Amygdala (tissue), 56 donors: Measurements from ENCODE around the gene LHFPL5.

Experiments
- DNase-seq, 56 donors: peaks; one replicate each; lab custom pipeline; 2025; lab: John Stamatoyannopoulos, UW

The LHFPL5 gene

DNA sequence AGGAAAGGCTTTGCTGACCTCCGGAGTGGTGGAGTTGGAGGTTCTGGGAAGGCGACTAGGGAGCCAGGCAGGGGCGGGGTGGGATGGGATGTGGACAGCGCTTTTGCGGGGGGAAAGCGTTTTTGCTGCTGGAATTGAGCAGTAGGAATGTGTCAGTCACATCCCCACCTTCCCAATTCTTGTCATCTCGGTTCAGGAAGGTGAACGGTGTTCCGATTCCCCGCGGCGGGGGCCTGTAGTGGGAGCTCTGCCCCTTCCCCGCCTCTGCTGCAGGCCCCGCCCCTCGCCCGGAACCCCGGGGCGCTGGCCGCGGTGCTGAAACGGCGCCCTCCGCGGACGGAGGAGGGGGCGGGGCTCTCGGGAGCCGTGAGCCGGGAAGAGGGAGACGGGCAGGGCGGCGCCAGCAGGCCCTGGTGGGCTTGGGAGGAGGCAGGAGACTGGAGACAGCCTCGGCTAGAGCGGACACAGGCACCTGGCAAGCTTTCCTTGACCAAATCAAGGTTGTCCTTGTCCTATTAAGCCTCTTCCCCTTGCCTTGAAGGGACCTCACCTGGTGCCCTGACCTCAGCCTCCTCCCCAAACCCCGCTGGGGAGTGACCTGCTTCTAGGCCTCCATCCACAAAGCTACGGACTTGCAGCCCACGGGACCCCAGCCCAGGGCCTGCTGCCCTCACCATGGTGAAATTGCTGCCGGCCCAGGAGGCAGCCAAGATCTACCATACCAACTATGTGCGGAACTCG lies at the start of gene LHFPL5:
TSS of gene LHFPL5 (plus strand) at position 357 of the 741 bp plus-strand sequence. CDS start at position 676, 319 bp downstream.
- DNase-seq = peak in 9 of 56 donors; percentile 6 to 38 (median 30)

DNA sequence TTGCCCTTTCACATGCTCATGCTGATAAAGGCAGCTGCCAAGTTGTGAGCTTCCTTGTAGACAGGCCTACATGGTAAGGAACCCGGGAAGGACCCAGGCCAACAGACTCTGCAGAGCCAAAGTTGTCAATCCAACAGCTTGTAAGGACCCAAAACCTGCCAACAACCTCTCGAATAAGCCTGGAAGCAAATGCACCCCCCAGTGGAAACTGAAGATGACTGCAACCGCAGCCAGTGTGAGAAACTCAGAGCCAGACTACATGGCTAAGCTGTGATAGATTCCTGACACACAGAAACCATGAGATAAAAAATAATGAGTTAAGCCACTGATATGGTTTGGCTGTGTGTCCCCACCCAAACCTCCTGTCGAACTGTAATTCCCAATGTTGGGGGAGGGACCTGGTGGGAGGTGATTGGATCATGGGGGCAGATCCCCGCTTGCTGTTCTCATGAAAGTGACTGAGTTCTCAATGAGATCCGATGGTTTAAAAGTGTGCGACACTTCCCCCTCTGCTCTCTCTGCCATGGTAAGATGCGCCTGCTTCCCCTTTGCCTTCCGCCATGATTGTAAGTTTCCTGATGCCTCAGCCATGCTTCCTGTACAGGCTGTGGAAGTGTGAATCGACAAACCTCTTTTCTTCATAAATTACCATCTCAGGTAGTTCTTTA lies 47.6 kb upstream of the LHFPL5 start:
- DNase-seq = peak in 2 of 56 donors; percentile 7 to 11

DNA sequence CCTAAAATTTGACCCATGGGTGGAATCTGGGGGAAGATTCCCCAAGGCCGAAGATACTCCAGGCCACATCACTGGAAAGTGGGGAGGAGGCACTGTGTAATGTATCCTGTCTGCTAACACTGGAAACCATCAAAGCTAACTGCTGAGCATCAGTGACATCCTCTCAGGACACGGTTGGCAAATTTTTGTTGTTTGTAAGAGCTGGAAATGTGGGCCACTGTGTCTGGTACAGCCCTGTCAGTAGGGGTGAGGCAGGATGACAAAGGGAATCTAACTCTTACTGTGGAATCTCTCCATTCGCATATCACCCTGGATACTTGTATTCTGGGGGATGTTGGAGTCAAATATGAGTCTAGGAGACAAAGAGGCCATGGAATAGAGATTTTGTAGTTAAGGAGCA lies 45.7 kb upstream of the LHFPL5 start:
- DNase-seq = no peak

DNA sequence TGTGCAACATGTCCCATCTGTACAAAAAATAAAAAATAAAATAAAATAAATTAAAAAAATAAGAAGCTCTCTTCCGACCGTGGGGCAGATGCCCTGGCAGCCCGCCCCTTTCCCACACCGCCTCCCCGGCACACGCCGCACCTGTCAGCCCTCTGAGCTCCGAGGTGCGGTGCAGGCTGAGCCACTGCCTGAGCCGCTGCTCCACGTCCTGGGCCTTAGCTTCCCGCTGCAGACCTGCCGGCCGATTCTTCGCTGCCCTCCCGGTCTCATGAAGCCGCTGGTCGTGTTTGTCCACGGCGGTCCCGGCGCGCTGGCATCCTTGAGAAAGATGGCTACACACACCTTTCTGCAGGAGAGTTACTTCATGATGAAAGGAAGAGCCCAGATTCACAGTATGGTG lies 39.4 kb upstream of the LHFPL5 start:
- no peak for DNase-seq

DNA sequence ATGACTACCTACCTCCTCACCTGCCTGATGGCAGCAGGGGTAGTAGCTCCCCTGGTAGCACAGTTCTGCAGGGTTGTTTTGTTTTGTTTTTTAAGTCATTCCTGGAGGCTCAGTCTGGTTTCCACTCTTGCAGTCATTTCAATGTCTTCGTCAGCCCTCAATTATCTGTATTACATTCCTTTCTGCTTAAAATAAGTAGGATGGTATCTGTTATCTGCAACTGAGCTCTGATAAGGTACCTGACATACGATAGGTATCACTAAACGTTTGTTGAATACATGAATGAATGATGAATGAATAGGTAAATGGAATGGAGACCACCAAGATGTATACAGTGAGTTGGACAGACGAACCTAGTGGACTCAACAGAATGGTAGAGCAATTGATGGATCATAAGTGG lies 35.9 kb upstream of the LHFPL5 start:
- DNase-seq = no peak

DNA sequence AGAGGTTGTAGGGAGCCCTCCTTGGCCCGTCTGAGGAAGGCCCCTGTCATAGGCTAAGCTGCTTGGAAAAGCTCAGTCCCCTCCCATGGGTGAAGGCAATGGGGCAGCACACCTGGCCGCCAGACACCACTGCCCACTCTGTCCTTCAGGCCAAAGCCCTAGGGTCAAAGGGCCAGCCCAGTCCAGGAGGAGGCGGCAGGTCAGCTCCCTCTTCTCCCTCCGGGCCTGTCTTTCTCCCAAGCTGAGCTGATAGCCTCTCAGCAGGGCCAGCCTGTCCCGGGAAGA lies 33.9 kb upstream of the LHFPL5 start:
- DNase-seq = no peak

DNA sequence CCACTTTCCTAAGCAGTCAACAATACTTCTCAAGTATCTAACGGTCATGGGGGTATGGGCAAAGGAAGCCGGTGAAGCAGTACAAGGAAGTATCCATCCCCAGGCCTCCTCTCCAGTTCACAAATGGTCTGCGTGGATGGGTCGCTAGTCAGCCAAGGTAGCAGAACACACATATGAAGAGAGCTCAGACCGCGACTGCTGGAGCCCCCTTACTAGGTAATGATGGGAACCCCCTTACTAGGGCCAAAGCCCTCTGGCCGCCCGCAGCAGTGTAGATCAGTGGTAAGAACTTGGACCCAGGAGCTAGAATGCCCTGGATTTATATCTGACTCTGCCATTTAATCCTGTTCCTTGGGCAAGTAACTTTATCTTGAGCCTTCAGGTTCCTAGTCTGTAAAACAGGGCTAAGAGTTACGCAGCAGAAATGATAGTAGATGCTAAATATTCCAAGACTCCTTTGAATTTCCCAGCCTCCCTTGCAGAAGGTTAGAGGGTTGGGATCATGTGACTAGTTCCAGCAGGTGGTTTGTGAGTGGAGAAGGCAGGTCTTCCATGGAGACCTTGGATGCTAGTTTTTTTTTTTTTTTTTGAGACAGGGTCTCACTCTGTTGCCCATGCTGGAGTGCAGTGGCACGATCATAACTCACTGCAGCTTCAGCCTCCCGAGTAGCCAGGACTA lies 30.9 kb upstream of the LHFPL5 start:
- DNase-seq = no peak

DNA sequence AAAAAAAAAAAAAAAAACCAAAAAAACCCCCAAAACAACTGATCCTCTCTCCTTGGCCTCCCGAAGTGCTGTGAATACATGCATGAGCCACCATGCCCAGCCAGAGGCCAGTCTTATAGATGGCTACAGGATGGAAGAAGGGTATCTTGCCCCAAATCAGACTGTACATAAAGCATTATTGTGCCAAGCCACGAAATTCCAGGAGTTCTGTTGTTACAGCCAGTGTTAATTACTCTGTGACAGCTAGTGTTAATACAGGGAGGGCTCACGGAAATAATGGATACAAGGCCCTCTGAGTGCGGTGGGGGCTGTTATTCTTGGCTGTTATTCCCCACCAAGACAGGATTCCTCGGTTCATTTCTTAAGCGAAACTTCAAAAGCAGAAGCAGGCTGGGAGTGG lies 30.1 kb upstream of the LHFPL5 start:
- no peak for DNase-seq

DNA sequence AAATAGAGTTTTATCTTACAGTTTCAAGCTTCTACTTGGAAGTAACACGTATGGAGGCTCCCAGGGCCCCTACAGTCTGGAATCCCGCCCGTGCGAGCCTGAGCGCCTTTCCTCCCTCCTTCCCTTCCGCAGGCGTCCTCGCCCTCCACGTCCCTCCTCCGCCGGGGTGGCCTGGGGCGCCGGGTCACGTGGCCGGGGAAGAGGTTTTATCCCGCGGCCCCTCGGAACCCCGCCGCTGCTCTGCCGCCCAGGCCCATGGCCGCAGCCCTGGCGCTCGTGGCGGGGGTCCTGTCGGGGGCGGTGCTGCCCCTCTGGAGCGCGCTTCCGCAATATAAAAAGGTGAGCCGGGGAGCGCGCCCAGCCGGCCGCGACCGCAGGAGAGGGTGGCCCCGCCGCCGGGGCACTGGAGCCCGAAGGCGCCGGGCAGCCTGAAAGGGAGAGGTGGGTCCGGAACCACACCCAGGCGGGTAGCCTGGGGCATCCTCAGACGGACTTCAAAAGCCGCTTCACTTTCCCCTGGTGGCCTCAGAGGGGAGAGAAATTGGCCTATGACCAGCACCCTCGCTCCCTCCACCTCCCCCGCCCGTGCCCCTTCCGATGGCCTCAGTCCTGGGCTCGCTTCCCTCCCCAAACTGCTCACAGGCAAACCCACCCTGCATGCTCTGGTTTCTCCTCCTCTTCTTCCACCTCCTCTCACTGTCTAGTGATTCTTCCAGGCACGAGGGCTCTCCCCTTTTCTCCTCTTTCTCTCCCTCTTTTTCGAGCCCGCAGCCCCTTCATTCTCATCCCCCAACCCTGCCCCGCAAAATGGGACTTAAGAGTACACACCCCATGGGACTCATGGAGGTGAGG lies 28.6 kb upstream of the LHFPL5 start, which contains the start of gene CLPSL2:
TSS of gene CLPSL2 (plus strand) at position 235 of the 852 bp plus-strand sequence. CDS start at position 256, 21 bp downstream.
- no peak for DNase-seq

DNA sequence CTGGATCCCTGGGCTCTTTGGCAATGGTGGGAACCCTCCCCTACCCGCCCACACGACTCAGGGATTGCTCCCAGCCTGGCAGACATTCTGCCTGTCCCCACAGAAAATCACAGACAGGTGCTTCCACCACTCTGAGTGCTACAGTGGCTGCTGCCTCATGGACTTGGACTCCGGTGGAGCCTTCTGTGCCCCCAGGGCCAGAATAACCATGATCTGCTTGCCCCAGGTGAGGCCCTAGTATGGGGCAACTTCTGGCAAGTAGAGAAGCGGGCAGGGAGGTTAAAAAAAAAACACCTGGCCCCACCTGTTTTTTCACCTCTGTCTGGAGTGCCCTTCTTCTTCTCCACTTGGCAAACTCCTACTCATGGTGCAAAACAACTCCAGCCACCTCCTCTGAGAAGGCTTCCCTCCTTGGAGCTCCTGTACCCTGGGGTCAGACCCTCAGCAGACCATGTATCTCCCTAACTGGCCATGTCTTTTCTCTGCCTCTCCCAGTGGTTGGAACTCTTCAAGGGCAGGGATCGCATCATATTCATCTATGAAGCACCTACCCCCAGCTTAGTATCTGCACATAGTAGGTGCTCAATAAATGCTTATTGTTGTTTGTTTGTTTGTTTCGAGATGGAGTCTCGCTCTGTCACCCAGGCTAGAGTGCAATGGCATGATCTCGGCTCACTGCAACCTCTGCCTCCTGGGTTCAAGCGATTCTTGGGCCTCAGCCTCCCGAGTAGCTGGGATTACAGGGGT lies 27.6 kb upstream of the LHFPL5 start:
- no peak for DNase-seq

DNA sequence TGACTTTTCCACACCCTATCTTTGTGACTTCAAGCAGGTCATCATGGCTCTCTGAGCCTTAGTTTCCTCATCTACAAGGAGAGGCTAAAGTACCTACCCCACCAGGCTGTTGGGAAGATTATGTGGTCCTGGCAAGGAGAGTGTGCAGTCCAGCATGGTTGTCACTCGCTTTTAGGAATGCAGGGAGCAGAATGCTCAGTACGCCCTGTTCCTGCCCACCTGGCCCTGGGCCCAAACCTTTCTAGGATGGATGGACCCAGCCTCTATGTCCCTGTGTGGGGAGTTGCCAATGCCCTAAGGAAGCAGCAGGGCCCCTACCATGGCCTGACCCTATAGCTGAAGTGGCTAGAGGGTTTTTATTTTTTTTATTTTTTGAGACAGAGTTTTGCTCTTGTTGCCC lies 26.7 kb upstream of the LHFPL5 start:
- no peak for DNase-seq

DNA sequence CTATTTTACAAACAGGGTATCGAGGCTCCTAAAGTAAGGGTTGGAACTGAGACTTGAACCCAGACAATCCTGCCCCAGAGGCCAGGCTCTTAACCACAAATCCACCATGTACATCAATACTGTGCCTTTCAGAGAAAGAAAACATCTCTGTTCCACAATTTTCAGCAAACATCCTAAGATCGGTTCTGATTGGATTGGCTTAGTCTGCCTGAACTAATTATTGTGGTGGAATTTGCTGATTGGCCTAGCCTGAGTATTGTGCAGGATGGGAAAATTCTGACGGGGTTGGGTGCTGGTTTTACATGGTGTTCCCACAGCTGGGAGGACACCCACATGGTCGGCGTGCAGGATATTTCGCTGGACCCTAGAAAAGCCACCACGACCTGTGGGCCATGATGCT lies 24.4 kb upstream of the LHFPL5 start, which contains the start of gene CLPSL1:
TSS of gene CLPSL1 (plus strand) at position 301 of the 400 bp plus-strand sequence. CDS start at position 393, 92 bp downstream.
- DNase-seq = no peak

DNA sequence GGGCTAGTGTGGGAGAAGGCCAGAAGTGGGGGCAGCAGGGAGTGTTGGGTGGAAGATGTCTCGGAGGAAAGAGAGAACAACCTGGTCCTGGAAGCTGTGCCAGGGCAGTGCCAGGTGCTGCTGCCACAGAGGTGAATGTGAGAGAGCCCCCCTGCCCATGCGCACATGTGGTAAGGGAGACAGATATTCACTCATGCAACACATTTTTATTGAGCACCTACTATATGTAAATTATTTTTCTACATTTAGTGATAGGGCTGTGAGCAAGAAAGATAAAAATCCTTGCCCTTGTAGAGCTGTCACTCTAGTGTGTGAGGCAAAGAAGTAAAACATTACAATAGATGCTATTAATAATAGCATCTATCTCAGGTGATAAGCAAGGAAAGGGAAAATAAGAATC lies 23.9 kb upstream of the LHFPL5 start:
- no peak for DNase-seq

DNA sequence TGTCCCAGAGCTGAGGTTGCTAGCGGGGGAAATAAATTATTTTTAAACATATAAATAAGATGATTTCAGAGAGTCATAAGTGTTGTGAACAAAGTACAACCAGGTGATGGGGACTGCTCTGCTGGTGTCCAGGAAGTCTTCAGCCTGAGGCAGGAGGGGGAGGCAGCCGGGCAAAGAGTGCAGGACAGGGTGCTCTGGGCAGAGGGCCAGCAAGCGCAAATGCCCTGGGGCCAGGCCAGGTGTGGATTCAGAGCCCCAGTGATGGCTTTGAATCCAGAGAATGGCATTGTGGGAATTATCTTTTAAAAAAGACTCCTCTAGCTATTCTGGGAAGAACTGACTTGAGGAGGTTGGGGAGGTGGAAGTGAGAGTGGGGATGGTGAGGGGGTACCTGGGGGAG lies 22.7 kb upstream of the LHFPL5 start:
- DNase-seq = no peak

DNA sequence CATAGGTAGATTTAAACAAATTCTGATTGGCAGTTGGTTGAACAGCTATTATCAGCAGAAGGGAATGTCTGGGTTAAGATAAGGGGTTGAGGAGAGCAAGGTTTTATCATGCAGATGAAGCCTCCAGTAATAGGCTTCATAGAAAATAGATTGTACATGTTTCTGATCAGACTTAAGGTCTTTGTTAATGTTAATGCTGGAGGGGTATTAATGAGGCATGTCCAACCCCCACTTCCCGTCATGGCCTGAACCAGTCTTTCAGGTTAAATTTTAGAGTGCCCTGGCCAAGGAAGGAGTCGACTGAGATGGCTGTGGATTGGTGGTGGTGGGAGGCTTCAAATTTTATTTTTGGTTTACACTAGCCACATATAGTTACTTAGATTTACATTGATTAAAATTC lies 21.0 kb upstream of the LHFPL5 start:
- DNase-seq = no peak

DNA sequence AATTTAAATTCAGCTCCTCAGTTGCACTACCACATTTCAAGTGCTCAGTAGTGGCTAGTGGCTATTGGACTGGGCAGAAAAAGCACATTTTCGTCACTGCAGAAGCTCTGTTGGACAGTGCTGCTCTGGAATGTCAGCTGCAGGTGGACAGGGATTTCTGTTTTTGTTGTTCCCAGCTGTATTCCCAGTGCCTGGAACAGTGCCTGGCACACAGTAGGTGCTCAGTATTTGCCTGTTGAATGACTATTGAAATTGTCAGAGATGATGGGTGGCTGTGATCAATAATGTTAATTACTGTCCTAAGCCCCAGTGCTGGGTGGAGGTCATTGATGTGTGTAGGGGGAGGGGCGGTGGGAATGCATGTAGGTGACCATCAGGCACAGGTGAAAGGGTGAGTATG lies 18.9 kb upstream of the LHFPL5 start:
- DNase-seq = no peak

DNA sequence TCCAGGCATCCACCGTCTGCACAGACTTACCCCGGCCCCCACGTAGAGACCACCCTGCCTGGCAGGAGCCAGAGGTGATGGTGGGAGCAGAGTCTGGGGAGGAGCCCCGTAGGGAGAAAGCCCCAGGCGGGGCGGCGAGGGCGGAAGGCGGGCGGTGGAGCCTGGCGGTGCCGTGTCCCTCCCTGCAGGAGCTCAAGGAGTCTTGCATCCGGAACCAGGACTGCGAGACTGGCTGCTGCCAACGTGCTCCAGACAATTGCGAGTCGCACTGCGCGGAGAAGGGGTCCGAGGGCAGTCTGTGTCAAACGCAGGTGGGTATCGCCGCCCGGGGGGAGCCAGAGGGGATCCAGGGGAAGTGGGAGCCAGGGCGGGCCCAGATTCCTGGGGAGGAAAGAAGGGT lies 18.3 kb upstream of the LHFPL5 start:
- no peak for DNase-seq

DNA sequence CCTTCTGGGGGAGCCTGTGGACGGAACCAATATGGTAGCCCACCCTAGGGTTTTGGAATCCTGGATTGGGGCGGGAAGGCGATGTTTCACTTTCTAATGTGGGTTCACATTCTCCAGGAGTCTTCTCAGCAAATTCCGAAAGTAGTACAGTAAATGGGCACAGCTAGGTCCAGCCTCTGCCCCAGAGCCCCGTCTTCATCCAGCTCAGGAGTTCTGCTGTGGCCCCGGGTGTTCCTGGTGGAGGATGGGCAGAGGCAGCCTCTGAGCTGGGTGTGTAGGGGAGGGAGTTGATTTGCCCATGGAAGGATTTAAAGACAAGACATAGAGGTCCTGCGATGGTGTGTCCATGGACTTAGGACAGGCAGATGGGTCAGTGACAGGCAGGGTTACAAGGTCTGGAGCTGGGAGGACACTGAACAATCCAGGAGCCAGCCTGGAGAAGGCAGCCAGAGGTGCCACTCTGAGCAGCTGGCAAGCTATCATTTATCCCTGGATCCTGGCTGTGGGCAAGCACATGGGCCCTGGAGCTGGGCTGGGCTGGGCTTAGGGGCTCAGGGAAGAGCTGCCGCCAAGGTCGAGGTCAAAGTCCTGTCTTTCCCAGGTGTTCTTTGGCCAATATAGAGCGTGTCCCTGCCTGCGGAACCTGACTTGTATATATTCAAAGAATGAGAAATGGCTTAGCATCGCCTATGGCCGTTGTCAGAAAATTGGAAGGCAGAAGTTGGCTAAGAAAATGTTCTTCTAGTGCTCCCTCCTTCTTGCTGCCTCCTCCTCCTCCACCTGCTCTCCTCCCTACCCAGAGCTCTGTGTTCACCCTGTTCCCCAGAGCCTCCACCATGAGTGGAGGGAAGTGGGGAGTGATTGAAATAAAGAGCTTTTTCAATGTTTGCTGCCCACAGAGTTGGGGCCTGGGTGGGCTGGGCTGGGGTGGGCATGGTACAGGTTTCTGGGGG lies 17.6 kb upstream of the LHFPL5 start:
- no peak for DNase-seq
